HG03066 (cell line): Measurements from ENCODE around the gene BMP15.

Experiments
- ATAC-seq: cut with Tn5 transposase; IDR thresholded peaks from one replicate; pipeline ENCODE4 v1.9.1; 2021; ENCODE audit warnings: low read depth; ENCODE audit not compliant: unreplicated experiment

Gene BMP15

GRCh38 chrX:50910685-50911176 is at the start of gene BMP15:
Gene BMP15 (plus strand): TSS chrX:50910735. CDS start chrX:50910784, 49 bp downstream.
- no peak for ATAC-seq

GRCh38 chrX:50863471-50863870 is 47.1 kb upstream of the BMP15 start:
- no peak for ATAC-seq

GRCh38 chrX:50865311-50865710 is 45.2 kb upstream of the BMP15 start:
- ATAC-seq = no peak

- ATAC-seq = no peak
These were observed 38.5 kb upstream of the BMP15 start for GRCh38 chrX:50871922-50872453.

- ATAC-seq = no peak
These were observed 35.7 kb upstream of the BMP15 start for GRCh38 chrX:50874876-50875275.

GRCh38 chrX:50876551-50876950 is 34.0 kb upstream of the BMP15 start:
- ATAC-seq = no peak

GRCh38 chrX:50877310-50877709 is 33.2 kb upstream of the BMP15 start:
- no peak for ATAC-seq

GRCh38 chrX:50881028-50881427 is 29.5 kb upstream of the BMP15 start:
- ATAC-seq = no peak

GRCh38 chrX:50888884-50889283 is 21.7 kb upstream of the BMP15 start:
- ATAC-seq = no peak

- no peak for ATAC-seq
These were observed 21.0 kb upstream of the BMP15 start for GRCh38 chrX:50889582-50889981.

GRCh38 chrX:50893047-50893446 is 17.5 kb upstream of the BMP15 start:
- no peak for ATAC-seq

- ATAC-seq = no peak
These were observed 17.1 kb upstream of the BMP15 start for GRCh38 chrX:50893466-50893865.

GRCh38 chrX:50905334-50905733 is 5.2 kb upstream of the BMP15 start:
- ATAC-seq = no peak

- no peak for ATAC-seq
These were observed 3.0 kb downstream of the BMP15 start for GRCh38 chrX:50913520-50913919.

- no peak for ATAC-seq
These were observed 9.6 kb downstream of the BMP15 start for GRCh38 chrX:50920132-50920531.

GRCh38 chrX:50927127-50927526 is 16.6 kb downstream of the BMP15 start:
- no peak for ATAC-seq

GRCh38 chrX:50941638-50942037 is 31.1 kb downstream of the BMP15 start:
- no peak for ATAC-seq

- no peak for ATAC-seq
These were observed 31.9 kb downstream of the BMP15 start for GRCh38 chrX:50942471-50942870.

GRCh38 chrX:50952406-50952805 is 41.9 kb downstream of the BMP15 start:
- ATAC-seq = no peak

GRCh38 chrX:50953832-50954231 is 43.3 kb downstream of the BMP15 start:
- no peak for ATAC-seq

- ATAC-seq = no peak
These were observed 51.6 kb downstream of the BMP15 start for GRCh38 chrX:50962156-50962555.

GRCh38 chrX:50963842-50964241 is 53.3 kb downstream of the BMP15 start:
- ATAC-seq = no peak
